Kidney capillary endothelial cell (primary cell): ENCODE results near the gene SF3A1.

Source experiments
- DNase-seq: peaks from one replicate; pipeline ENCODE4 v3.0.0-alpha.2; 2018; ENCODE audit warnings: low spot score

SF3A1 gene

DNA sequence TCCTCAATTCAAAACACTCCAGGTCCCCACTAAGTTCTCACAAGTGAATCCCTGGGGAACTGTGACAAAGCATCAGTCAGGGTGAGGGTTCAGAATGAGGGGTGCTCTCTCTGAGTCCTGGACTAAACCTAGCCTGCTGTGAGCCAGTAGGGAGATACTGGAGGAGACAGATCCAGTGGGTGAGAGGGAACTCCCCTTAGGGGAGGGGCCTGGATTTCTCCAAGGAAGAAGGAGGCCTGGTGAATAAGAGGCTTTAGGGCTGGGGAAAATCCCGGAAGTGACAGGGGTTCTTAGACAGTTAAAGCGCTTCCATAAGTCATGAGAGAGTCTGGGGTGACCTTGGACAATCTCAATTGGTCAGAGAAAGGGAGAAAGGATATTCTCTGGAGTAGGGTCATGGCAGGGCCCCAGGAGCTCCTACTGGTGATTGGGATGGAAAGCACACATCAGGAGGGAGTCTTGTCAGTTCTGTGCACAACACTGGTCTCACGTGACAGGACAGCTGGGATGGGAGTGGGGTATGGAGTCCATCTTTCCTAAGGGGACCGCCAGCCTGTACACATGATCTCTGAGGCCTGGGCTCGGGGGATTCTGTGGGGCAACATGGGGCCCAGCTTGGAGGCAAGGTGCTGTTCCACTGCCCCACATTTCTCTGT, 31.5 kb downstream of the SF3A1 start:
- DNase-seq = no peak

DNA sequence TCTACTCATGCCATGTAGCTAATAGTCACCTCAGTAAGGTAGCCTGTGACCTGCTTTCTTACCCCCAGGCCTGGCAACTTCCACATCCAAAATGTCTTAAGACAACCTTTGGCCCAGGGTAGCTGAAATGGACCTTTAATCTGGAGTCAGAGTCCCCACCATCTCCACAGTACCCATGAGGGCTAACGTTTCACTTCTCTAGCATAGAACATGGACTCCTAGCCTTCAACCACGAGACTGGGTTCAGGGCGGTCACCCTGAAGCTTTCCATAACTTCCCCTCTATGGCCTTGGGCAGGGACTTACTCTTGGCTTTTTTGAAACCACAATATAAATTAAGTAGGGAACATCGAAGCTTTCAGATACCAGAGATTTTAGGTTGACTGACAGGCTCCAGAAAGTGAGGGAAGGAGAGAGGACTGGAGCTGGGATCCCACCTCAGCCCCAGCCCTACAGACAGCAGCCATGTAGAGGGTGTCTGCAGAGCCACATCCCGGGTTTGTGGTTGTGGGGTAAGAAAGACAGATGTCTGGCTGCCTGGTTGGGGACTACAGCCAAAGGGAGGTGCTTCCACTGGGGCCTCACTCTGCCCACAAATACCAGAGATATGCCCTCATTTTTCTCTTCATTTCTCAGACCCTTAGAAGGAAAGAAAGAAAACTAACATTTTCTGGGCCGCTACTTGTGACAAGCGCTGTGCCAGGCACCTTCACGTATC, 32.5 kb downstream of the SF3A1 start:
- no peak for DNase-seq

- DNase-seq = no peak
These were observed 33.4 kb downstream of the SF3A1 start for GRCh38 chr22:30323246-30323645.

DNA sequence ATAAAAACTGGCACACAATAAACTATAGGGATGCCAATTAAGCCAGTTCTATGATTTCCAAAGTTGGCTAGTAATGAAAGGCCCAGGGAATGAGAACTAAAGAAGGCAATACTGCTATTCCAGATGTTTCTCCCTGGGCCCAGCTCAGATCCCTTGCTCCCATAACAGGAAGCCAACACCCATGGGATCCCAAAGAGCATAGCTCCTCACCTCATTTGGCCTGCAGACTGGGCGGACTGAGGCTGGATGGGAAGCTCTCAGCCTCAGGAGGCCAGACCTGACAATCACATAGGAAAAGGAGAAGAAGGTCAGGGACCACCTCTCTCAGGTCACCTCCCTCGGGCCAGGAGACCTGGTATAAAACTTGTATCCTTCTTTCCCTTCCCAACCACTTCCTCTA, 35.2 kb downstream of the SF3A1 start:
- no peak for DNase-seq

DNA sequence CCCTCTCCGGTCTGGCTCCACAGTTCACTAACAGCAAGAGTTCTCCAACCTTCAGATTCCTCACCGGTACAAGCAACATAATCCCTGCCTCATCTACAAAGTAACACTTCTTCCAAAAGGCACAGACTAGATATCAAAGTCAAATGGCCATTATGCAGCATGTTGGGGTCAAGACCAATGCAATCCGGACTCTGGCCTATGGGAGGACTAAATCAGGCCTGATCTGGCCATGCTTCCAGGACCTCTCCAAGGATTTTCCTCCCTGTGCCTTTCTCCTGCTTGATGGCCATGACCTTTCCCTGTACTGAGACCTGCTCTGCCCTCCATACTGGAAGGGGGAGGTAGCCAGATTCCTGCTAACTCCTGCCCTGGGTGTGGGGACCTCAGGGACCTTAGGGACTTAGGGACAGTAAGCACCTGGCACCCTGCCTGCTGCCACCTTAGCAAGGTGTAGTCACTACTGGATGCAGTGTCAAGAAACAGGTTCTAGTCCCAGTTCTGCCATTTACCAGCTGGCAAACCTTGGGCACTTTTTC, 36.6 kb downstream of the SF3A1 start:
- DNase-seq = no peak

DNA sequence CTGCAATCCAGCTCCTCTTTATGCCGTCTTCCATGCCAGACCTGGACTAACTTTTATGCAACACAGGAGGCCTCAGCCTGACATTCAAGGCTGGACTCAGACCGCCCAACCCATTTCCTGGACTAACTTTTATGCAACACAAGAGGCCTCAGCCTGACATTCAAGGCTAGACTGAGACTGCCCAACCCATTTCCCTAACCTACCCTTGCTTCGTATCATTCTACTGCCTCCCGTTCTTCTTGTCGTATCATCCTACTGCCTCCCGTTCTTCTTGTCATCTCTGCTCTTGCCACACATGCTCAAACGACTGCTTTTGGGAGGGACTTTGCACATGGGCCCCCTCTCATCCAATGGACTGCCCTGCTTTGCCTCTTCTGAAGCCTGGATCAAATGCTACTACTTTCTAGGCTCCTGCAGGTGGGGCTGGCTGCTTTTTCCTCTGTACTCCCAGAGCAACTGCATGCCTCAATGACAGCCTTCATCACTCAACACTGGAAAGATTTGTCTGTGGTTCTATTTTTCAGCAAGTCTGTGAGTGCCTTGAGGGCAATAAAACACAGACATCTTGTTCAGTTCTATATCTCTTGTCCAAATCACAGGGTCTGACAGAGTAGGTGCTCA, 37.8 kb downstream of the SF3A1 start:
- DNase-seq = no peak

DNA sequence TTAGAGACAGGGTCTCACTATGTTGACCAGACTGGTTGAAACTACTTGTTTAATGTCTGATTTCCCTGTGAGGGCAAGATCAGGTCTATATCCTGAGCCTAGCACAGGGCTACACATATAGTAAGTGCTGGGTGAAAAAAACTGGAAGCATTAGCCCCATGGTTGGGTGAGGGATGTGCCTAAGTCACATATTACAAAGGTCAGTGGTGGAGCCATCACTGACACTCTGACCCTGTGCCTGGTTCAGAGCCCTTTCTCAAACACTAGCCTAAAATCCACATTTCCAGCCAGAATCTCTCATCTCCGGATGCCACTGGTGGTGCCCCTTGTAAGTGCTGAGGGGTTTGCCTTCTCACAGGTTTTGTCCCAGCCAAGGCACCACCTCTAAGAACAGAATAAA, 38.9 kb downstream of the SF3A1 start:
- DNase-seq = no peak

DNA sequence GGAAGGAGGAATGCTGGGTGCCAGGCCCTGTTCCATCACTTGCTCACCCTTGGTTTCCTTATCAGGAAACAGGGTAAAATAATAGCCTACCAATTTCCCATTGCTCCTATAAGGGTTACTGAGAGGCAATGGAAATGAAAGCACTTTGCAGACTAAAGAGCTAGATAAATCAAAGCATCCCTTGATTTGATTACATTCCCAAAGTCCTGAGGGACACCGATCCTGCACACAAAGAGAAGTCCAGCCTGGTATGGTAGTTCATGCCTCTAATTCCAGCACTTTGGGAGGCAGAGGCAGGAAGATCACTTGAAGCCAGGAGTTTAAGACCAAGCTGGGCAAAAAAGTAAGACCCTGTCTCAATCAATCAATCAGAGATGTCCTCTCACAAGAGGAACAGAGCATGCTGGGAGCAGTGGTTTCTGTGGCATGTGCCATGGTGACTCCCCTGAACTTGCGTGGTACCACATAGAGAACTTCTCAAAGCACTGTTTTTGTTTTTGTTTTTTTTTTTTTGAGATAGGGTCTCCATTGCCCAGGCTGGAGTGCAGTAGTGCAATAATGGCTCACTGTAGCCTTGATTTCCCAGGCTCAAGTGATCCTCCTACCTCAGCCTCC, 40.6 kb downstream of the SF3A1 start:
- no peak for DNase-seq

- DNase-seq = no peak
These were observed 41.8 kb downstream of the SF3A1 start for GRCh38 chr22:30314915-30315314.

DNA sequence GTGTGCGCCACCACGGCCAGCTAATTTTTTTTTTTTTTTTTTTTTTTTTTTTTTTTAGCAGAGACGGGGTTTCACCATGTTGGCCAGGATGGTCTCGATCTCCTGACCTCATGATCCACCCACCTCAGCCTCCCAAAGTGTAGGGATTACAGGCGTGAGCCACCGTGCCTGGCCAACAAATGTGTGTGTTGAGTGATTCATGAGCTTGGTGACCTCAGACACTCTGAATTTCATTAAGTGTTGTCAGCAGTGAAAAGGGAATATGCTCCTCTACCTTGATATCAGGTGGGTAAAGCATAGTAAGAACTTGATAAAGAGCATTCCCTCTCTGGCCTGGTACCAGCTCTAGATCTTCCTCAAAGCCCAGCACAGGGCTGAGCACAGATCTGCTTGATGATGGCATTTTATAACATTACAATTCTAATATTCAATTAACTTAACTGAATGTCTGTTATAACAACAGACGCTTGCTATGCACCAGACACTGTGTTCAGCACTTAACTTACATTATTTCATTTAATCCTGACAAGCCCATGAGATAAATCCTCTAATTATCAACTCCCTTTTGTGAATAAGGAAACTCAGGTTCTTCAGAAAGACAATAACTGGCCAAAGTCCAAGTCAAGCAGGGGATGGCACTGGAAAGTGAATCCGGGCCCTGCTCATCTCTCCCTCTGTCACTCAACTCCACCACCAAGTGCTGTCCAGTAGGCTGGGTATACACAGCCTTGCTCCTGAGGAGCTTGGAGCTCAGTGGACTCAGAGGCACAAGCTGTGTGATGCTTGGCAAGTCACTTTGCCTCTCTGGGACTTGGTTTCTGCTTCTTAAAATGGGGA, 42.9 kb downstream of the SF3A1 start:
- no peak for DNase-seq

DNA sequence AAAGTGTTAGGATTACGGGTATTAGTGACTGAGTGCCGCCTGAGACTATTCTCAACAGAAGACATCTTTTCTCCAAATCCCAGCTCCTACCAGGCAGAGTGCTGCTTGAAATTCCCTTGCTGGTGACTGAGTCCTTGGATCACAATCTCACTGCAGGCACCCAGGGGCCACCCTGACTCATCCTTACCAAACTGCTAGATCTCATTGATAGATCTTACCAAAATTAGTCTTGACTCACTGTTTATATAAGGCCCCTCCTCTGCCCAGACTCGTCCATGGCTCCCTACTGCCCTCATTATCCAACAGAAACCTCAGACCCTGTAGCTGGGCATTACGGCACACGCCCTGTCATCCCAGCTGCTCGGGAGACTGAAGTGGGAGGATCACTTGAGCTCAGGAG, 44.6 kb downstream of the SF3A1 start:
- no peak for DNase-seq

GRCh38 chr22:30310881-30311771, 45.6 kb downstream of the SF3A1 start:
- DNase-seq = no peak

GRCh38 chr22:30309951-30310741, 46.5 kb downstream of the SF3A1 start:
- no peak for DNase-seq

- no peak for DNase-seq
These were observed 48.0 kb downstream of the SF3A1 start for GRCh38 chr22:30308518-30309230.

GRCh38 chr22:30308093-30308492, 48.6 kb downstream of the SF3A1 start:
- DNase-seq = no peak

DNA sequence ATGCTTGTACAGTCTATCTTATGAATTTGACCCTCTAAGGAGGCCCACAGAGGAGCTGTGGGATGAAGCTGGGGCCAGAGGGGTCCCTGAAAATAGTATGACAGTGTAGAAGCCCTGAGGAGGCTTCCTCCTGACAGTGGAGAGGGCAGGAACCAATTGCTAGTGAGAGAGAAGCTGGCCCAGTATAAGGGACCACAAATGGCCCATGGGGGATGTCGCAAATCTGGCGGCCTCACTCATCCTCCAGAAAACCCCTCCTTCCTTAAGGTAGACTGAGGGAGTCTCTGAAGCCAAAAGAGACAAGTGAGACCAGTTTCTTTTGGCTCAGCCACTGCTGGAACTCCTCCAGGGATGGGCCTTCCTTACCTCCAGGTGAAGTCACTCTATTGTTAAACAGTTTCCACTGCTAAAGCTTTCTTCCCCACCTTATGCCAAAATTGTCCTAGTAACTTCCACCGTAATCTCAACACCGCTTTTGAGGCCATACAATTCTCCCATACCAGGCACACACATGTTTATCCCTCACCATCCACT, 49.6 kb downstream of the SF3A1 start:
- DNase-seq = no peak

DNA sequence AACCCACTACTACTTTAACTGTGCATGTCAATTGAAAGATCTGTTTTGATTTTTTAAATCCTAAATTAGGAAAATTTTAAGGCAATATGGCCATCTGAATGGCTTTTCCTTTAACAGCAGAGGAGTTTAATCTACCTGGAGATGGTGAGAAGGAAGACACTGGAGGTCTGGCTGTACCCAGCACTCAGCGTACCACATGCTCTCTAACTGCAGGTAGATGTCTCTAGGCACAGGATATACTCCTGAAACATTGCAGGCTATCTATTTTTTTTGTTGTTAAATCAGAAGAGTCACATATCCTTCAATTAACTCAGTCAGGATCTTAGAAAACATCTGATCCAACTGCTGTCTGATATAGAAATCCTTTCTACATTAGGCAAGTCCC, 50.1 kb downstream of the SF3A1 start:
- DNase-seq = no peak

- DNase-seq = no peak
These were observed 50.6 kb downstream of the SF3A1 start for GRCh38 chr22:30305906-30306626.
